ENCODE data around the gene BTG3. TPM values are rescaled to one million over a fixed set of nuclear protein-coding genes. Genes with fewer than 3 reads are reported as not detected.

BTG3 gene
- total RNA-seq, 1 donor from 2014 or later = 23.3 TPM

DNA sequence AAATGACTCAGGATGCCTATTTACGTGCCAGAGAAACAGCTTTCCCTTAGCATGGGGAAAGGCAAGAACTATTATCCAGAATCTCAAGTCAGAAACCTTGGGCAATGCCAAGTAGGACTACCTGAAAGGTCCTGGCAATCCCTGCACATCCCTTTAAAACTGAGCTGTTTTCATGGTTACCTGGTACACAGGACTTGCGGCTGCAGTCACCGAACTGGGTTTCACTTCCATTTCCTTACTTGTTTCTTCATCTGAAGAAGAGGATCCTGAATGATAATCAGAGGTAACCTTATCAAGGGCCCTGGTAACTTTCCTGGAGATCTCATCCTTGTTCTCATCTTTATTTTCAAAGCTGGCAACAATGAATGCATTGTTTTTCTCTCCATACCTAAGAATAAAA, 14.3 kb downstream of the BTG3 start:
- no peaks in the 10 kb centered on the region for H3K36me3 Mint-ChIP-seq (ENCODE audit: unreplicated experiment)
- H3K27me3 Mint-ChIP-seq (ENCODE audit: unreplicated experiment) = no peaks in the 10 kb centered on the region
- no peak overlapping the region for H3K4me3 Mint-ChIP-seq (ENCODE audit: unreplicated experiment)
- H3K9me3 Mint-ChIP-seq (ENCODE audit: unreplicated experiment) = no peaks in the 10 kb centered on the region
- H3K4me1 Mint-ChIP-seq (ENCODE audit: low read depth, unreplicated experiment) = no peaks in the 10 kb centered on the region
- no peak overlapping the region for H3K27ac Mint-ChIP-seq (ENCODE audit: unreplicated experiment)
- TF ChIP-seq, protein P1, sequence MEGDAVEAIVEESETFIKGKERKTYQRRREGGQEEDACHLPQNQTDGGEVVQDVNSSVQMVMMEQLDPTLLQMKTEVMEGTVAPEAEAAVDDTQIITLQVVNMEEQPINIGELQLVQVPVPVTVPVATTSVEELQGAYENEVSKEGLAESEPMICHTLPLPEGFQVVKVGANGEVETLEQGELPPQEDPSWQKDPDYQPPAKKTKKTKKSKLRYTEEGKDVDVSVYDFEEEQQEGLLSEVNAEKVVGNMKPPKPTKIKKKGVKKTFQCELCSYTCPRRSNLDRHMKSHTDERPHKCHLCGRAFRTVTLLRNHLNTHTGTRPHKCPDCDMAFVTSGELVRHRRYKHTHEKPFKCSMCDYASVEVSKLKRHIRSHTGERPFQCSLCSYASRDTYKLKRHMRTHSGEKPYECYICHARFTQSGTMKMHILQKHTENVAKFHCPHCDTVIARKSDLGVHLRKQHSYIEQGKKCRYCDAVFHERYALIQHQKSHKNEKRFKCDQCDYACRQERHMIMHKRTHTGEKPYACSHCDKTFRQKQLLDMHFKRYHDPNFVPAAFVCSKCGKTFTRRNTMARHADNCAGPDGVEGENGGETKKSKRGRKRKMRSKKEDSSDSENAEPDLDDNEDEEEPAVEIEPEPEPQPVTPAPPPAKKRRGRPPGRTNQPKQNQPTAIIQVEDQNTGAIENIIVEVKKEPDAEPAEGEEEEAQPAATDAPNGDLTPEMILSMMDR (IDR thresholded peaks at IDR 0.05; ENCODE audit: partially characterized antibody, unreplicated experiment) = no peak
- no peak for DNase-seq

DNA sequence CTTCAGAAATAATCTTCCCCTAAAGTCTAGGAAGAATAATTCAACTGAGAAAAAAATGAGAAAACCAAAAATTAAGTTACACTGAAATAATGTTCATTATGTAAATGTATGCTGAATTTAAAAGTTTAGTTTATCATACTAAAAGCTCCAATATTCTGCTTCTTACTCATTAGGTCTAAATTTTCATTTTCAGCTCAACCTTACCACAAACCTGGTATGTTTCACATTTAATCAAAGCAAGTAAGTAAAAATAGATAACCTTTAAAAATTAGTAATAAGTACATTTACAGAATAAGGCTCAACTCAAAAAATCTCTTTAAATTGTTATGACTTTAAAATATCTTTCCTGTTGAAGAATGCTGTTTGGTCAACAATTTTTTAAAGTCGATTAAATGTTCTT, 15.0 kb downstream of the BTG3 start:
- no peak for DNase-seq
- TF ChIP-seq, protein P1 (IDR thresholded peaks at IDR 0.05; ENCODE audit: partially characterized antibody, unreplicated experiment) = no peak

GRCh38 chr21:17590430-17590829, 22.3 kb downstream of the BTG3 start:
- TF ChIP-seq, protein P1 (IDR thresholded peaks at IDR 0.05; ENCODE audit: partially characterized antibody, unreplicated experiment) = no peak
- no peaks in the 10 kb centered on the region for H3K9me3 Mint-ChIP-seq (ENCODE audit: unreplicated experiment)
- H3K27me3 Mint-ChIP-seq (ENCODE audit: unreplicated experiment) = no peaks in the 10 kb centered on the region
- H3K36me3 Mint-ChIP-seq (ENCODE audit: unreplicated experiment) = no peaks in the 10 kb centered on the region
- H3K4me1 Mint-ChIP-seq (ENCODE audit: low read depth, unreplicated experiment) = no peaks in the 10 kb centered on the region
- DNase-seq = no peak
- H3K27ac Mint-ChIP-seq (ENCODE audit: unreplicated experiment) = no peak overlapping the region
- no peak overlapping the region for H3K4me3 Mint-ChIP-seq (ENCODE audit: unreplicated experiment)

More for the DNA sequence above, 15.0 kb downstream of the BTG3 start:
- Mint-ChIP-seq H3K36me3 (ENCODE audit: unreplicated experiment) (no peaks in the 10 kb centered on the region), H3K9me3 (ENCODE audit: unreplicated experiment) (no peaks in the 10 kb centered on the region), H3K4me3 (ENCODE audit: unreplicated experiment) (no peak overlapping the region), H3K27ac (ENCODE audit: unreplicated experiment) (no peak overlapping the region), H3K4me1 (ENCODE audit: low read depth, unreplicated experiment) (no peaks in the 10 kb centered on the region), H3K27me3 (ENCODE audit: unreplicated experiment) (no peaks in the 10 kb centered on the region)

DNA sequence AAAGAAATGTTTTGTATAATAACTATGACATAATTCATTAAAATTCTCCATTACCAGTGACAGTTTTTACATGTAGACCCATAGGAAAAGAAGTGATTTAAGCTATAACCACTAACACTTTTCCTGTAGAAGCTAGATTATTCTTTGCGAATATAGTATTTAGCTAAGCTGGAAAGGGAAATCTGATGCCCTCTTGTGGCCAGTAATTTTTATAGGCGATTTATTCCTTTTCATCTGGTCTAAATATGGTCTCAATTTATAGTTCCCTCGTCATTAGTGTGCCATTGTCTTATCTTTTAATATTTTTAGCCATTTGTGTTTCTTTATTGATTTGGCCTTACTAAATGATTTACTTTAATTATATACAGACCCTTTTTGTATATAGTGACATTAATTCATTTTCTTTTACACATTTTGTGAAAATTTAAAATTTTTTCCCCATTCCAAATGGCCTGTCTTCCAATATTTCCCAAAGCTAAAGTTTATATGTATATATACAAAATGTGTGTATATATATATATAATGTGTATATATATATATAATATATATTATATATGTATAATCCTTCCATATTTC, 26.7 kb downstream of the BTG3 start:
- Mint-ChIP-seq H3K27ac (ENCODE audit: unreplicated experiment) (no peak overlapping the region), H3K36me3 (ENCODE audit: unreplicated experiment) (no peaks in the 10 kb centered on the region), H3K9me3 (ENCODE audit: unreplicated experiment) (no peaks in the 10 kb centered on the region), H3K4me1 (ENCODE audit: low read depth, unreplicated experiment) (no peaks in the 10 kb centered on the region), H3K27me3 (ENCODE audit: unreplicated experiment) (no peaks in the 10 kb centered on the region), H3K4me3 (ENCODE audit: unreplicated experiment) (no peak overlapping the region)
- TF ChIP-seq, protein P1 (IDR thresholded peaks at IDR 0.05; ENCODE audit: partially characterized antibody, unreplicated experiment) = peak; percentile 70
- no peak for DNase-seq

- Mint-ChIP-seq H3K9me3 (ENCODE audit: unreplicated experiment) (no peaks in the 10 kb centered on the region), H3K4me3 (ENCODE audit: unreplicated experiment) (no peak overlapping the region), H3K4me1 (ENCODE audit: low read depth, unreplicated experiment) (no peaks in the 10 kb centered on the region), H3K27me3 (ENCODE audit: unreplicated experiment) (no peaks in the 10 kb centered on the region), H3K36me3 (ENCODE audit: unreplicated experiment) (no peaks in the 10 kb centered on the region), H3K27ac (ENCODE audit: unreplicated experiment) (no peak overlapping the region)
- TF ChIP-seq, protein P1 (IDR thresholded peaks at IDR 0.05; ENCODE audit: partially characterized antibody, unreplicated experiment) = no peak
- no peak for DNase-seq
These were observed 28.8 kb downstream of the BTG3 start for GRCh38 chr21:17583898-17584297.

Data from glutamatergic neuron (in vitro differentiated cells).